Measurements from ENCODE around the gene HDAC5. TPM values are rescaled to one million over a fixed set of nuclear protein-coding genes. Genes with fewer than 3 reads are reported as not detected.
A peak's percentile ranks its signal among the peaks of the same experiment; 100 is the strongest.
"Not testable (repeated sequence)": the region's sequence is repeated elsewhere in the genome, so short reads cannot be mapped to it uniquely, and the experiment has no call there.

Gene HDAC5
- total RNA-seq, 1 experiment from 2014 or later, result 33.1 TPM

GRCh38 chr17:44067545-44067940, 55.9 kb downstream of the HDAC5 start:
- no peak for DNase-seq (ENCODE audit: low read depth)

GRCh38 chr17:44066204-44066930, 57.1 kb downstream of the HDAC5 start, which contains the start of gene LSM12:
Gene LSM12, minus strand, starts transcription at chr17:44066671. Its CDS starts 84 bp downstream, at chr17:44066587.
- DNase-seq (ENCODE audit: low read depth), result peak; percentile 93

GRCh38 chr17:44065668-44066203, 57.7 kb downstream of the HDAC5 start:
- no peak for DNase-seq (ENCODE audit: low read depth)

- no peak for DNase-seq (ENCODE audit: low read depth)
Observed at GRCh38 chr17:44063704-44064639, 59.5 kb downstream of the HDAC5 start.

GRCh38 chr17:44062871-44063270, 60.6 kb downstream of the HDAC5 start:
- no peak for DNase-seq (ENCODE audit: low read depth)

GRCh38 chr17:44061446-44061845, 62.0 kb downstream of the HDAC5 start:
- no peak for DNase-seq (ENCODE audit: low read depth)

- DNase-seq (ENCODE audit: low read depth), result no peak
Observed at GRCh38 chr17:44059101-44059892, 64.1 kb downstream of the HDAC5 start.

GRCh38 chr17:44053125-44053872, 70.1 kb downstream of the HDAC5 start:
- DNase-seq (ENCODE audit: low read depth), result no peak

GRCh38 chr17:44049294-44050060, 74.0 kb downstream of the HDAC5 start:
- no peak for DNase-seq (ENCODE audit: low read depth)

GRCh38 chr17:44046893-44047292, 76.5 kb downstream of the HDAC5 start:
- DNase-seq (ENCODE audit: low read depth), result not testable (repeated sequence)

- DNase-seq (ENCODE audit: low read depth), result no peak
Observed at GRCh38 chr17:44045486-44045885, 78.0 kb downstream of the HDAC5 start.

- DNase-seq (ENCODE audit: low read depth), result no peak
Observed at GRCh38 chr17:44044071-44044470, 79.4 kb downstream of the HDAC5 start.

GRCh38 chr17:44043272-44043696, 80.2 kb downstream of the HDAC5 start:
- no peak for DNase-seq (ENCODE audit: low read depth)

GRCh38 chr17:44039829-44040635, 83.4 kb downstream of the HDAC5 start:
- DNase-seq (ENCODE audit: low read depth), result no peak

GRCh38 chr17:44038604-44039011, 84.8 kb downstream of the HDAC5 start:
- DNase-seq (ENCODE audit: low read depth), result no peak

- DNase-seq (ENCODE audit: low read depth), result no peak
Observed at GRCh38 chr17:44037471-44037870, 86.0 kb downstream of the HDAC5 start.

GRCh38 chr17:44034688-44035087, 88.8 kb downstream of the HDAC5 start:
- not testable (repeated sequence) for DNase-seq (ENCODE audit: low read depth)

GRCh38 chr17:44033861-44034408, 89.5 kb downstream of the HDAC5 start:
- no peak for DNase-seq (ENCODE audit: low read depth)

GRCh38 chr17:44030482-44030881, 93.0 kb downstream of the HDAC5 start:
- no peak for DNase-seq (ENCODE audit: low read depth)
